OCI-LY1 (cell line): ENCODE results near the gene BCAN.

Experiments
- EZH2 ChIP-seq: fragments of 200-600 bp; sonication (generic), shearing (Covaris generic); IDR thresholded peaks from 2 replicates; pipeline ENCODE4 v1.8.0; 2017; ENCODE audit warnings: borderline replicate concordance, mixed run types, mild to moderate bottlenecking, antibody characterized with exemption, low read length, moderate library complexity, mixed read lengths
- TF ChIP-seq, protein P1 (sequence below): fragments of 200-600 bp; sonication (generic), shearing (Covaris generic); IDR thresholded peaks from 2 replicates; pipeline ENCODE4 v1.5.1; 2017; ENCODE audit warnings: mild to moderate bottlenecking, antibody characterized with exemption, low read length, moderate library complexity, mixed read lengths

DNA sequence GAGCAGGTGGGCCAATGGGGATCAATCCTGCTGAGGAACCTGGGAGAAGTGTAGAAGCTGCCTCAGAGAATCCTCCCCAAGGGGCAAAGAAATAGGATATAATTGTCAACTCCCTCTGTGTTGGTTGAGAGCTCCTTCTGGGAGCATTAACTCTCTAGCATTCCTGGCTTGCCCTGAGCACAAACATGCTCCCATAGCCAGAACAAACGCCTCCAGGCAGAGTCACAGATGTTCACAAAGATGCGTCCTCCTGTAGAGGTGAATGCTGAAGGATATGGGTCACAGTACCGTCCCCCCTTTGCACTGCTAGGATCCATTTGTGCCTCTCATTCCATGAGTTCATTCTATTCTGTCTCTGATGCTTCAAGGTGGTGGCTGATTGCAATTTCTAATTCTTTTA lies 9.6 kb upstream of the BCAN start:
- TF ChIP-seq EZH2: no peak
- TF ChIP-seq, protein P1, sequence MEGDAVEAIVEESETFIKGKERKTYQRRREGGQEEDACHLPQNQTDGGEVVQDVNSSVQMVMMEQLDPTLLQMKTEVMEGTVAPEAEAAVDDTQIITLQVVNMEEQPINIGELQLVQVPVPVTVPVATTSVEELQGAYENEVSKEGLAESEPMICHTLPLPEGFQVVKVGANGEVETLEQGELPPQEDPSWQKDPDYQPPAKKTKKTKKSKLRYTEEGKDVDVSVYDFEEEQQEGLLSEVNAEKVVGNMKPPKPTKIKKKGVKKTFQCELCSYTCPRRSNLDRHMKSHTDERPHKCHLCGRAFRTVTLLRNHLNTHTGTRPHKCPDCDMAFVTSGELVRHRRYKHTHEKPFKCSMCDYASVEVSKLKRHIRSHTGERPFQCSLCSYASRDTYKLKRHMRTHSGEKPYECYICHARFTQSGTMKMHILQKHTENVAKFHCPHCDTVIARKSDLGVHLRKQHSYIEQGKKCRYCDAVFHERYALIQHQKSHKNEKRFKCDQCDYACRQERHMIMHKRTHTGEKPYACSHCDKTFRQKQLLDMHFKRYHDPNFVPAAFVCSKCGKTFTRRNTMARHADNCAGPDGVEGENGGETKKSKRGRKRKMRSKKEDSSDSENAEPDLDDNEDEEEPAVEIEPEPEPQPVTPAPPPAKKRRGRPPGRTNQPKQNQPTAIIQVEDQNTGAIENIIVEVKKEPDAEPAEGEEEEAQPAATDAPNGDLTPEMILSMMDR: no peak
